Body of pancreas (tissue), 4 donors: Measurements from ENCODE around the gene TRMT44. TPM values are rescaled to one million over a fixed set of nuclear protein-coding genes. Genes with fewer than 3 reads are reported as not detected.
A peak's percentile ranks its signal among the peaks of the same experiment; 100 is the strongest.

Experiments
- ATAC-seq: fragments of 150-250 bp; one replicate; pipeline ENCODE4 v1.9.1; 2016
- DNase-seq, 4 donors: peaks; one replicate each; pipeline ENCODE4 v3.0.0-alpha.2; 2019
- H3K27ac ChIP-seq, 4 donors: fragments of 200-600 bp; sonication (generic); 1 replicate in 3 of 4; 2 replicates in 1 of 4; pipeline versions ENCODE4 v1.5.1 to v1.6.1; 2016 to 2019; ENCODE audit warnings: mild to moderate bottlenecking in 1 of 4, mixed read lengths in 1 of 4, moderate library complexity in 1 of 4
- H3K27me3 ChIP-seq, 2 donors: fragments of 200-600 bp; sonication (generic); one replicate each; pipeline ENCODE4 v1.6.0; 2016; ENCODE audit warnings: mild to moderate bottlenecking in 1 of 2
- H3K36me3 ChIP-seq, 2 donors: fragments of 200-600 bp; sonication (generic); replicated peaks in 1 of 2; 2 replicates each; pipeline ENCODE4 v1.5.1; 2016; ENCODE audit warnings: low read depth in 2 of 2; ENCODE audit not compliant: insufficient read depth in 1 of 2
- H3K4me1 ChIP-seq: fragments of 200-600 bp; sonication (generic); one replicate; pipeline ENCODE4 v1.6.0; 2016
- H3K4me3 ChIP-seq, 2 donors: fragments of 200-600 bp; sonication (generic); 1 replicate in 1 of 2; 2 replicates in 1 of 2; pipeline ENCODE4 v1.5.1; 2016 to 2019
- H3K9me3 ChIP-seq, 3 donors: fragments of 200-600 bp; sonication (generic); 1 replicate in 2 of 3; 2 replicates in 1 of 3; pipeline ENCODE4 v1.5.1; 2016
- CTCF ChIP-seq, 7 experiments: fragments of 450-650 bp in 4 of 7; fragments of 200-600 bp in 3 of 7; sonication (generic) in 3 of 7; IDR thresholded peaks; one replicate each; pipeline ENCODE4 v1.5.1; 2016 to 2019; ENCODE audit warnings: antibody characterized with exemption in 7 of 7
- POLR2A ChIP-seq, 3 donors: fragments of 450-650 bp; IDR thresholded peaks; one replicate each; pipeline ENCODE4 v1.6.1; 2016; ENCODE audit warnings: antibody characterized with exemption in 3 of 3, mild to moderate bottlenecking in 2 of 3
- WGBS, 2 donors: methylation state at CpG; one replicate each; pipeline ENCODE4 v1.1.5; 2017; 5-methylcytosine and 5-hydroxymethylcytosine counted together
- intact Hi-C: fragments of 100-400 bp; cut with DNase I; formaldehyde crosslinking; loops from one replicate; pipeline ENCODE4 v1.15.1; 2023
- total RNA-seq, 2 donors: library from RNA; depleted of rRNA; stranded (reverse); fragments of >200 nt; gene quantifications; one replicate each; pipeline ENCODE4 v1.1.0, GENCODE V29; 2016

Gene TRMT44
- total RNA-seq, 2 donors from 2014 or later = 13.2 to 60.0 TPM

GRCh38 chr4:8393593-8394038 lies 47.0 kb upstream of the TRMT44 start:
- H3K27me3 ChIP-seq = no peaks in the 10 kb centered on the region
- TF ChIP-seq POLR2A (IDR thresholded peaks at IDR 0.05) (no peak), CTCF (IDR thresholded peaks at IDR 0.05) (no peak)
- DNase-seq (peak in 1 of 4 donors; percentile 39), ATAC-seq (no peak)
- WGBS, 2 donors = 74 to 77% methylated on average over 8 of the region's 8 CpGs
- no peaks in the 10 kb centered on the region for H3K4me1 ChIP-seq
- H3K9me3 ChIP-seq = no peaks in the 10 kb centered on the region
- no peak overlapping the region for H3K27ac ChIP-seq
- peaks cover 0 to 29% of the 10 kb centered on the region in 2 donors for H3K36me3 ChIP-seq
- no peak overlapping the region for H3K4me3 ChIP-seq
- intact Hi-C loops = no loop called here

GRCh38 chr4:8394061-8394519 lies 46.5 kb upstream of the TRMT44 start:
- TF ChIP-seq CTCF (IDR thresholded peaks at IDR 0.05) = no peak
- TF ChIP-seq POLR2A (IDR thresholded peaks at IDR 0.05) = no peak
- 83 to 88% methylated on average over 18 to 19 of the region's 19 CpGs for WGBS, 2 donors

DNA sequence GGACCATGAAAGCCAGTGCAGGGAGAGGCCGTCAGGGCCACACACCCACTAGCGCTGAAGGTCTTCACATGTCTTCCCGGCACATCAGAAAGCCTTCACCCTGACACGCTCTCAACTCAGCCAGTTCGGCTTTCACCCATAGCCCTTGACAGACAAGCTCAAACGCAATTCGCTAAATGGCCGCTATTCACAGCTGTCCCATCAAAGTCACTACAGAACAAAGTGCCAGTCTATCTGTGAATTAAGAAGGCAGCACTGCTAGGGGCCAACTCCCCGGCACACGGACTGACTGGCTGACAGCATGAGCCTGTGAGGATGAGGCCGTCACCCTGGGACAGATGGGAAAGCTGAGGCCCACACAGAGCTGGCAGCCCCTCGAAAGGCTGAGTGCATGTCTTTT lies 45.8 kb upstream of the TRMT44 start:
- Histone ChIP-seq H3K36me3 (peaks cover 0 to 25% of the 10 kb centered on the region in 2 donors), H3K27ac (no peak overlapping the region), H3K9me3 (no peaks in the 10 kb centered on the region), H3K27me3 (no peaks in the 10 kb centered on the region), H3K4me3 (no peak overlapping the region), H3K4me1 (no peaks in the 10 kb centered on the region)
- intact Hi-C loops = no loop called here
- DNase-seq (no peak), ATAC-seq (no peak)
- TF ChIP-seq CTCF (IDR thresholded peaks at IDR 0.05) = no peak
- no peak for TF ChIP-seq POLR2A (IDR thresholded peaks at IDR 0.05)
- 95% methylated on average over 9 to 12 of the region's 12 CpGs for WGBS, 2 donors

More at GRCh38 chr4:8394061-8394519, 46.5 kb upstream of the TRMT44 start:
- intact Hi-C loops = no loop called here
- H3K27ac ChIP-seq = no peak overlapping the region
- ATAC-seq = no peak
- H3K4me1 ChIP-seq = no peaks in the 10 kb centered on the region
- no peak overlapping the region for H3K4me3 ChIP-seq
- no peaks in the 10 kb centered on the region for H3K9me3 ChIP-seq
- H3K27me3 ChIP-seq = no peaks in the 10 kb centered on the region
- DNase-seq = peak in 2 of 4 donors; percentile 27 to 33
- H3K36me3 ChIP-seq = peaks cover 0 to 27% of the 10 kb centered on the region in 2 donors

DNA sequence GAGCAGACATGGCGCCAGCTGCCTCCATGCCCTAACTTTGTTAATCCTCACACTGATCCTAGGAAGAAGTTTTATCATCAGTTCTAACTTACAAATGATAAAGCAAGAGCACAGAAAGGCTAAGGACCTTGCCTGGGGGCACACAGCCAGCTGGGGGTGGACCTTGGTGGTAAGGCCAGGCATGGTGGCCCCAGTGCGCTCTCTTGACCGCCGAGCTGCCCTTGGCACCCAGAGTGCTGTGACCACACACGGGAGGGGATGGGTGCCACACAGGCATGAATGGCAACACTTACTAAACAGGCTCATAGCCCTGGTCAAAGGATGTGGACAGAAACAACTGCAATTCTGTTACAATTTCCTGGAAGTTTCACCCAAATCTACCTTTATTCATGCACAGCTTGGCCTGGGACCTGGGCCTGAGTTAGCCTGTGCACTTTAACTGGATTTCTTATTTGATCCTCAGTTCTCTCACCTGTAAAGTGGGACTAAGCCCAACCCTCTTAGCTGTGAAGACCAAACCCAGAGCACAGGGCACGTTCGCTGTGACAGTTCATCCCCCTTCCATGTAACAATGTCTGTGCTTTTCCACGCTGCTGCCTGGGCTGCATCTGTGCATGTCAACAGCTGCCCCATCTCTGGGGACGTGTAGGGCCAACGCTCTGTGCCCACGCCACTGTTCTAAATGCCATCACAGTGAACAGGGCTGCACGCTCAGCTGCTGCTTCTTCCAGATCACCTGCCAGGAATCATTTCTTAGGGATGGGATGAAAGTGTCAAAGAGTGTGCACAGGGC lies 44.9 kb upstream of the TRMT44 start:
- Histone ChIP-seq H3K36me3 (peaks cover 0 to 25% of the 10 kb centered on the region in 2 donors), H3K27me3 (no peaks in the 10 kb centered on the region), H3K27ac (no peak overlapping the region), H3K4me3 (no peak overlapping the region), H3K9me3 (no peaks in the 10 kb centered on the region), H3K4me1 (no peaks in the 10 kb centered on the region)
- intact Hi-C loops = no loop called here
- no peak for TF ChIP-seq CTCF (IDR thresholded peaks at IDR 0.05)
- TF ChIP-seq POLR2A (IDR thresholded peaks at IDR 0.05) = no peak
- DNase-seq (no peak), ATAC-seq (no peak)
- 94 to 97% methylated on average over 12 of the region's 12 CpGs for WGBS, 2 donors
